Heart left ventricle (tissue), 16 donors: ENCODE measurements around the gene SEC61A1. TPM values are rescaled to one million over a fixed set of nuclear protein-coding genes. Genes with fewer than 3 reads are reported as not detected.

ENCODE experiments used
- ATAC-seq, 4 donors: fragments of 200-7000 bp; cut with Tn5 transposase; one replicate each; pipeline ENCODE4 v1.9.1; 2020 to 2022; ENCODE audit warnings: moderate library complexity in 4 of 4, mild to moderate bottlenecking in 3 of 4, moderate number of reproducible peaks in 1 of 4
- DNase-seq, 5 donors: peaks; one replicate each; pipeline ENCODE4 v3.0.0-alpha.2; 2020
- H3K27ac ChIP-seq, 12 donors: fragments of 200-600 bp; sonication (generic) in 4 of 12; one replicate each; pipeline versions ENCODE4 v1.5.0 to v1.8.0; 2016 to 2022; ENCODE audit warnings: mild to moderate bottlenecking in 2 of 12
- H3K27me3 ChIP-seq, 9 donors: fragments of 200-600 bp; sonication (generic) in 2 of 9; one replicate each; pipeline versions ENCODE4 v1.5.1 to v1.8.0; 2016 to 2022; ENCODE audit warnings: mild to moderate bottlenecking in 3 of 9
- H3K36me3 ChIP-seq, 9 donors: fragments of 200-600 bp; sonication (generic) in 2 of 9; one replicate each; pipeline versions ENCODE4 v1.5.0 to v1.8.0; 2018 to 2022; ENCODE audit warnings: mild to moderate bottlenecking in 2 of 9
- H3K4me1 ChIP-seq, 12 donors: fragments of 200-600 bp; sonication (generic) in 4 of 12; one replicate each; pipeline versions ENCODE4 v1.5.0 to v1.8.0; 2016 to 2022; ENCODE audit warnings: mild to moderate bottlenecking in 3 of 12
- H3K4me3 ChIP-seq, 12 donors: fragments of 200-600 bp; sonication (generic) in 4 of 12; one replicate each; pipeline versions ENCODE4 v1.5.0 to v1.8.0; 2017 to 2022; ENCODE audit warnings: mild to moderate bottlenecking in 9 of 12, moderate library complexity in 4 of 12
- H3K9me3 ChIP-seq, 12 donors: fragments of 200-600 bp; sonication (generic) in 4 of 12; one replicate each; pipeline versions ENCODE4 v1.5.0 to v1.8.0; 2016 to 2022; ENCODE audit warnings: mild to moderate bottlenecking in 1 of 12
- CTCF ChIP-seq, 12 donors: fragments of 200-600 bp; sonication (generic) in 4 of 12; IDR thresholded peaks; one replicate each; pipeline versions ENCODE4 v1.5.0 to v1.8.0; 2018 to 2022; ENCODE audit warnings: antibody characterized with exemption in 12 of 12, mild to moderate bottlenecking in 5 of 12
- POLR2A ChIP-seq, 2 donors: fragments of 450-650 bp; IDR thresholded peaks; one replicate each; pipeline ENCODE4 v1.6.1; 2017; ENCODE audit warnings: antibody characterized with exemption in 2 of 2, mild to moderate bottlenecking in 2 of 2, moderate library complexity in 2 of 2
- WGBS, 4 donors: extraction: QIAGEN DNeasy Blood & Tissue Kit in 2 of 4; methylation state at CpG; one replicate each; pipeline versions ENCODE4 v1.1.5 to v1.1.7; 2013 to 2018; 5-methylcytosine and 5-hydroxymethylcytosine counted together
- intact Hi-C, 10 donors: fragments of 100-400 bp; cut with DNase I; formaldehyde crosslinking; loops; one replicate each; pipeline versions ENCODE4 v1.11.1 to v1.14.2; 2022
- long read RNA-seq, 3 donors: library from polyadenylated mRNA; unstranded; transcript quantifications; one replicate each; pipeline ENCODE4 v2.0.0, GENCODE V29; 2020 to 2021
- polyA plus RNA-seq, 2 donors: library from polyadenylated mRNA; stranded (reverse); fragments of 200-250 nt; gene quantifications; one replicate each; pipeline ENCODE4 v1.2.3, GENCODE V29; 2013
- total RNA-seq, 9 donors: library from RNA; depleted of rRNA in 2 of 9; stranded (reverse); fragments of >200 nt in 2 of 9; fragmentation: NEBNext Ultra II Directional in 3 of 9; extraction: Animal tissue kit (Norgen Biotek cat#: 25700) in 3 of 9; gene quantifications; one replicate each; pipeline versions ENCODE4 v1.1.0 to v1.2.4, GENCODE V29; 2016 to 2023
- donor health status: ischemic (EF 13 %, LVEDD 7.1; RV severe dilation, severe dysfunction).
- donor health status: healthy with polysubstance abuse.
- donor health status: DM: no; HTN: yes; CAD: no.
- donor health status: DM: no; HTN: no; CAD: no.
- donor health status: ischemic (EF 25% LVEDD 6.9; RV normal size, moderate dysfunction).
- donor health status: ischemic (EF 25% LVEDD 5.7; RV mildly dilated, moderate dysfunction).
- donor health status: healthy.
- donor health status: DM: yes; HTN: yes; CAD: no.
- donor health status: ischemic (EF 35%, LVEDD 5.7; RV mildly dilated, moderate dysfunction).
- donor health status: nonischemic (EF 11% LVEDD 7.7; RV severe dilation, severe dysfunction).
- donor health status: DM: yes; HTN: yes; CAD: no.
- donor health status: PGD.
- donor health status: ischemic (EF 29% LVEDD 5.4; RV normal size, mild dysfunction).
- donor health status: nonischemic (EF 23%, LVEDD 6.1; RV moderate dilation, normal function).

The SEC61A1 gene
- 100 to 1,000 TPM in 2 of 9 donors, 10 to 100 TPM in 7; 52.7 to 116 (median 78.2) TPM for total RNA-seq
- 100 to 1,000 TPM in 1 of 2 donors, 10 to 100 TPM in 1; 36.5 to 179 TPM for polyA plus RNA-seq
- long read RNA-seq, donor 1, transcript SEC61A1-201 (12 exons, 3,635 nt) = major isoform, 57 of 155 reads
- long read RNA-seq, donor 1, partial matches to known transcripts = 95 of 155 reads
- long read RNA-seq, donor 1, other reads (novel, unspliced or antisense) = 2 of 155 reads
- long read RNA-seq, donor 2, transcript SEC61A1-201 (12 exons, 3,635 nt) = major isoform, 272 of 563 reads
- long read RNA-seq, donor 2, partial matches to known transcripts = 271 of 563 reads
- long read RNA-seq, donor 2, other reads (novel, unspliced or antisense) = 20 of 563 reads
- long read RNA-seq, donor 3, transcript SEC61A1-201 (12 exons, 3,635 nt) = major isoform, 153 of 293 reads
- long read RNA-seq, donor 3, partial matches to known transcripts = 132 of 293 reads
- long read RNA-seq, donor 3, other reads (novel, unspliced or antisense) = 7 of 293 reads

GRCh38 chr3:128051837-128052594 is at the start of gene SEC61A1:
TSS of gene SEC61A1 (plus strand) at chr3:128052437. CDS start at chr3:128052553, 116 bp downstream.
- intact Hi-C loops = loop anchor here in 3 of 10 donors (10.0 kb wide), 2 partner anchors 377 to 397 kb away; partner anchors contain the start of gene ABTB1 (in 1 of the 3)
- H3K4me3 ChIP-seq = peak within 1 kb of the TSS; percentile 72 to 99 (median 96)

GRCh38 chr3:128004661-128005060 is 47.6 kb upstream of the SEC61A1 start:
- no peak overlapping the region for H3K27ac ChIP-seq
- TF ChIP-seq POLR2A (IDR thresholded peaks at IDR 0.05) = no peak
- 83 to 92% (median 90%) methylated on average over 4 to 8 of the region's 8 CpGs for WGBS, 4 donors
- H3K36me3 ChIP-seq = no peaks in the 10 kb centered on the region
- H3K9me3 ChIP-seq = peaks cover 0 to 4% (median 0%) of the 10 kb centered on the region in 12 donors
- intact Hi-C loops = no loop called here
- ATAC-seq = no peak
- H3K4me1 ChIP-seq = peaks cover 0 to 3% (median 0%) of the 10 kb centered on the region in 12 donors
- peaks cover 0 to 17% (median 2%) of the 10 kb centered on the region in 9 donors for H3K27me3 ChIP-seq
- H3K4me3 ChIP-seq = no peak overlapping the region
- DNase-seq = no peak

More at GRCh38 chr3:128051837-128052594, at the start of gene SEC61A1:
- peaks cover 0 to 34% (median 28%) of the 10 kb centered on the region in 9 donors for H3K36me3 ChIP-seq
- peaks cover 10 to 46% (median 37%) of the 10 kb centered on the region in 12 donors for H3K4me1 ChIP-seq
- 0% methylated on average over 13 to 90 of the region's 90 CpGs for WGBS, 4 donors
- H3K27ac ChIP-seq = peak within 1 kb of the TSS; percentile 77 to 98 (median 94)
- TF ChIP-seq POLR2A (IDR thresholded peaks at IDR 0.05) (peak; percentile 61 to 77), CTCF (IDR thresholded peaks at IDR 0.05) (no peak)
- H3K9me3 ChIP-seq = no peaks in the 10 kb centered on the region
- DNase-seq (peak; percentile 95 to 98 (median 96)), ATAC-seq (peak; percentile 95 to 98 (median 98))
- no peaks in the 10 kb centered on the region for H3K27me3 ChIP-seq

DNA sequence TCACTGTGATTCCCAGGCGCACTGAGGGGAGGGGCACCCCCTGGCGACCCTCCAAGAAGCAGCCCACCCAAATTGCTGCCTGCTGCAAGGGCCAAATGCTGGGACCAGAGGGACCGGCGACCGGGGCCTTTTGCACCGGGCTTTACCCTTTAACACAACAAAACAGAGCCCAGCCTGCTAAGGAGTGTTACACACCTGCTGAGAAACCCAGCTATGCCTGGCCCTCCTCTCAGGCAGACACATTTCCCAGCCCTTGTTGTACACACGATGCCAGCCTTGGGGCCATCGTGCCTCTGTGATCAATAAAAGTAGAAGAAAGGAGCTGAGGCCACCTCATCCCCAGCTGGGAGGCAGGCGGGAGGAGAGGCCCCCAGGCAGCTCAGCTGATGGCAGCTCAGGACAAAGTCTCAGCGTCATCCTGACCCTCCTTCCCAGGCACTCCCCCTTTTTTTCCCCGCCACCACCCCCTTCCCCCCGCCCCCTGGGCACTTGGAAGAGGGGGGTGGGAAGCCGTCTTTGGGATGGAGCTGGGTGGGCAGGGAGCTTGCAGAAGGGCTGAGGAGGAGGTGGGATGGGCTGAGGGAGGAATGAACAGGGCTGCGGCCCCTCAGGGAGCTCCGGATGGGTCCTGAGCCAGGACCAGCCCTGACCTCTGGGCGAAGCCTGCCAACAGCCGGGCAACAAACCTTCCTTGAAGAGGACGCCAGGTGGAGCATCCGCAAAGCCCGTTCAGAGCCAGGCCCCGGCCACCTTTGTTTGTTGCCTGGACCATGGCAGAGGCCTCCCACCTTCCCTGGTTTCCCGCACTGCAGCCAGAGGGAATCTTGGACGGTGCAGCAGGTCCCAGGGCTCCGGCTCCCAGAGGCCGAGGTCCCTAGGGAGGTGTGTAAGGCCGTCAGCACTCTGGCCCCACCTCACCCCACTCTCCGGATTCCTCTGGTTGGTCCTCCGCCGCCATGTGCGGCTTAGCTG is 45.9 kb upstream of the SEC61A1 start:
- peaks cover 0 to 21% (median 2%) of the 10 kb centered on the region in 9 donors for H3K27me3 ChIP-seq
- H3K27ac ChIP-seq = peak overlapping the region in 1 of 12 donors; percentile 13
- H3K4me3 ChIP-seq = no peak overlapping the region
- TF ChIP-seq POLR2A (IDR thresholded peaks at IDR 0.05) = no peak
- no peak for TF ChIP-seq CTCF (IDR thresholded peaks at IDR 0.05)
- DNase-seq (no peak), ATAC-seq (peak in 3 of 4 donors; percentile 19 to 36 (median 36))
- no peaks in the 10 kb centered on the region for H3K9me3 ChIP-seq
- no peaks in the 10 kb centered on the region for H3K36me3 ChIP-seq
- WGBS, 4 donors = 40 to 57% (median 51%) methylated on average over 23 to 30 of the region's 30 CpGs
- intact Hi-C loops = no loop called here
- peaks cover 0 to 3% (median 0%) of the 10 kb centered on the region in 12 donors for H3K4me1 ChIP-seq

DNA sequence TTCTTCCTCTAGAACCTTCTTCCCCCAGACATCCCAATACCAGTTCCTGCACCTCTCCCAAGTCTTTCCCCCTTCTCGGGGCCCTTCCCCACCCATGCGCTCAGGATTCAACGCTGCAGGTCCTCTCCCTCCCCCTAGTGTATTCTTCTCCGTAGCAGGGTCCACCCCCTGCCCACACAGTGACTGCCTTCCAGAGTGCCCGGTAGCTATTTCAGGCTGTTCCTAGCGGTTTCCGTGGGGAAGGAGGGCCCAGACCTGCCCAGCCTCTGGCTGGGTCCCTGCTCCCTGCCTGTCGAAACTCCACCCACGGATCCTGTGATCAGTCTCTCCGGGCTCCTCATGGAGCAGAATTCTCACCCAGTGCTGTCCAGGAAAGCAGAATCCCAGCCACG is 45.2 kb upstream of the SEC61A1 start:
- no peak overlapping the region for H3K27ac ChIP-seq
- H3K9me3 ChIP-seq = no peaks in the 10 kb centered on the region
- ATAC-seq (peak in 3 of 4 donors; percentile 37 to 45 (median 40)), DNase-seq (no peak)
- no peak for TF ChIP-seq POLR2A (IDR thresholded peaks at IDR 0.05)
- no peak for TF ChIP-seq CTCF (IDR thresholded peaks at IDR 0.05)
- intact Hi-C loops = no loop called here
- WGBS, 4 donors = 26 to 49% (median 33%) methylated on average over 11 of the region's 11 CpGs
- peaks cover 0 to 22% (median 2%) of the 10 kb centered on the region in 9 donors for H3K27me3 ChIP-seq
- no peak overlapping the region for H3K4me3 ChIP-seq
- no peaks in the 10 kb centered on the region for H3K36me3 ChIP-seq
- peaks cover 0 to 3% (median 0%) of the 10 kb centered on the region in 12 donors for H3K4me1 ChIP-seq
